Thyroid gland (tissue), 4 donors: ENCODE data around the gene DLGAP1.

Experiments used
- POLR2A ChIP-seq, 2 donors: fragments of 450-650 bp; IDR thresholded peaks; one replicate each; pipeline ENCODE4 v1.6.1; 2017; ENCODE audit warnings: antibody characterized with exemption in 2 of 2, mild to moderate bottlenecking in 2 of 2, moderate library complexity in 1 of 2
- TF ChIP-seq, protein P1 (sequence below), 6 experiments: fragments of 200-600 bp in 3 of 6; fragments of 450-650 bp in 3 of 6; sonication (generic) in 3 of 6; IDR thresholded peaks; one replicate each; pipeline ENCODE4 v1.5.1; 2016 to 2019; ENCODE audit warnings: antibody characterized with exemption in 6 of 6, mild to moderate bottlenecking in 2 of 6, inconsistent platforms in 1 of 6, moderate library complexity in 1 of 6

DNA sequence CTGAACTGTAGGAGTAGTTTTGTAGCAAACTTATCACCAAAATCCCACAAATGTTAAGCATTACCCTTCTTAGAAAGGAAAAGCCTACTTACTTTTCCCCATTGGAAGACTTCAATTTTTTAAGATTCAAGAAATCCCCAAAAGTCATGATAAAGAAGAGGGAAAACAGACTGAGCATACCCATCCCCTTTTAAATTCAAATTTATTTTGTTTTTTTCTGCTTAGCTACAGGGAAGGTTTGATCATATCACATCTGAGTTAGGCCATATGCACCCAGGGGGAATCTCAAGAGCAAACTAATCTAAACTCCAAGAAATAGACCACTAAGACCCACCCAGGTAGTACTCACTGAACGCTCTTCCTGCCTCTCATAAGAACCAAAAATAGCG lies 830.6 kb downstream of the DLGAP1 start:
- TF ChIP-seq, protein P1, sequence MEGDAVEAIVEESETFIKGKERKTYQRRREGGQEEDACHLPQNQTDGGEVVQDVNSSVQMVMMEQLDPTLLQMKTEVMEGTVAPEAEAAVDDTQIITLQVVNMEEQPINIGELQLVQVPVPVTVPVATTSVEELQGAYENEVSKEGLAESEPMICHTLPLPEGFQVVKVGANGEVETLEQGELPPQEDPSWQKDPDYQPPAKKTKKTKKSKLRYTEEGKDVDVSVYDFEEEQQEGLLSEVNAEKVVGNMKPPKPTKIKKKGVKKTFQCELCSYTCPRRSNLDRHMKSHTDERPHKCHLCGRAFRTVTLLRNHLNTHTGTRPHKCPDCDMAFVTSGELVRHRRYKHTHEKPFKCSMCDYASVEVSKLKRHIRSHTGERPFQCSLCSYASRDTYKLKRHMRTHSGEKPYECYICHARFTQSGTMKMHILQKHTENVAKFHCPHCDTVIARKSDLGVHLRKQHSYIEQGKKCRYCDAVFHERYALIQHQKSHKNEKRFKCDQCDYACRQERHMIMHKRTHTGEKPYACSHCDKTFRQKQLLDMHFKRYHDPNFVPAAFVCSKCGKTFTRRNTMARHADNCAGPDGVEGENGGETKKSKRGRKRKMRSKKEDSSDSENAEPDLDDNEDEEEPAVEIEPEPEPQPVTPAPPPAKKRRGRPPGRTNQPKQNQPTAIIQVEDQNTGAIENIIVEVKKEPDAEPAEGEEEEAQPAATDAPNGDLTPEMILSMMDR (IDR thresholded peaks at IDR 0.05): no peak
- no peak for TF ChIP-seq POLR2A (IDR thresholded peaks at IDR 0.05)
